Mucosa of descending colon (tissue), 3 donors: ENCODE measurements around the gene PKN2. TPM values are rescaled to one million over a fixed set of nuclear protein-coding genes. Genes with fewer than 3 reads are reported as not detected.

Experiments
- ATAC-seq: fragments of 200-7000 bp; cut with Tn5 transposase; one replicate; pipeline ENCODE4 v1.9.1; 2020; ENCODE audit warnings: mild to moderate bottlenecking, moderate library complexity
- DNase-seq, 3 donors: peaks; one replicate each; pipeline ENCODE4 v3.0.0-alpha.2; 2020
- H3K36me3 ChIP-seq: fragments of 200-600 bp; one replicate; pipeline ENCODE4 v1.8.0; 2021; ENCODE audit warnings: low read depth, mild to moderate bottlenecking
- H3K4me1 ChIP-seq: fragments of 200-600 bp; one replicate; pipeline ENCODE4 v1.8.0; 2021; ENCODE audit warnings: low read depth, mild to moderate bottlenecking
- H3K4me3 ChIP-seq: fragments of 200-600 bp; one replicate; pipeline ENCODE4 v1.8.0; 2021; ENCODE audit warnings: mild to moderate bottlenecking
- H3K9me3 ChIP-seq: fragments of 200-600 bp; one replicate; pipeline ENCODE4 v1.8.0; 2021; ENCODE audit warnings: mild to moderate bottlenecking
- CTCF ChIP-seq: fragments of 200-600 bp; IDR thresholded peaks from one replicate; pipeline ENCODE4 v1.8.0; 2022; ENCODE audit warnings: antibody characterized with exemption, mild to moderate bottlenecking
- intact Hi-C, 2 donors: fragments of 100-400 bp; cut with DNase I in 1 of 2; cut with micrococcal nuclease in 1 of 2; formaldehyde crosslinking; loops; one replicate each; pipeline versions ENCODE4 v1.11.0 to v1.11.1; 2022; cut with DNase I, micrococcal nuclease
- total RNA-seq, 3 donors: library from RNA; stranded (reverse); fragmentation: NEBNext Ultra II Directional in 2 of 3; extraction: Animal tissue kit (Norgen Biotek cat#: 25700) in 2 of 3; gene quantifications; one replicate each; pipeline versions ENCODE4 v1.2.1 to v1.2.4, GENCODE V29; 2021 to 2023
- donor health status: DM: no; HTN: no; CAD: no; lungs with moderate emphysema.
- donor health status: DM: no; HTN: no; CAD: no.
- donor health status: DM: no; HTN: yes; CAD: no.

PKN2 gene
- total RNA-seq, 3 donors from 2014 or later, result 54.6 to 81.9 (median 58.0) TPM

DNA sequence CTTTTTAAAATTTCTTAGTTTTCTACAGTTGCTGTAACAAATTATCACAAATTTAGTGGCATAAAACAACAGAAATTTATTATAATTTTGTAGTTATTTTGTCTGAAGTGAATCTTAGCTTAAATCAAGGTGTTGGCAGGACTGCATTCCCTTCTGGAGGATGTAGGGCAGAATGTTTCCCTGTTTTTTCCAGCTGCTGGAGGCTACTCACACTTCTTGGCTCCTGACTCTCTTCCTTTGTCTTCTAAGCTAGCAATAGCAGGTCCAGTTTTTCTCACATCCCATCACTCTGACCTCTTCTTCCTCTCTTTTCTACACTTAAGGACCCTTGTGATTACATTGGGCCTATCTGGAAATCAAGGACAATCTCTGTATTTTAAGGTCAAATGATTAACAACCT lies 84.1 kb downstream of the PKN2 start:
- ATAC-seq (no peak), DNase-seq (no peak)
- Histone ChIP-seq H3K4me1 (no peaks in the 10 kb centered on the region), H3K4me3 (no peak overlapping the region), H3K9me3 (no peaks in the 10 kb centered on the region), H3K36me3 (peaks cover 4% of the 10 kb centered on the region)
- no peak for TF ChIP-seq CTCF
- intact Hi-C loops, result no loop called here

- H3K4me3 ChIP-seq, result no peak overlapping the region
- ATAC-seq (peak; percentile 72), DNase-seq (no peak)
- H3K36me3 ChIP-seq, result peaks cover 4% of the 10 kb centered on the region
- intact Hi-C loops, result no loop called here
- no peaks in the 10 kb centered on the region for H3K9me3 ChIP-seq
- no peak for TF ChIP-seq CTCF
- H3K4me1 ChIP-seq, result peaks cover 6% of the 10 kb centered on the region
Observed at GRCh38 chr1:88768816-88769215, 84.7 kb downstream of the PKN2 start.

DNA sequence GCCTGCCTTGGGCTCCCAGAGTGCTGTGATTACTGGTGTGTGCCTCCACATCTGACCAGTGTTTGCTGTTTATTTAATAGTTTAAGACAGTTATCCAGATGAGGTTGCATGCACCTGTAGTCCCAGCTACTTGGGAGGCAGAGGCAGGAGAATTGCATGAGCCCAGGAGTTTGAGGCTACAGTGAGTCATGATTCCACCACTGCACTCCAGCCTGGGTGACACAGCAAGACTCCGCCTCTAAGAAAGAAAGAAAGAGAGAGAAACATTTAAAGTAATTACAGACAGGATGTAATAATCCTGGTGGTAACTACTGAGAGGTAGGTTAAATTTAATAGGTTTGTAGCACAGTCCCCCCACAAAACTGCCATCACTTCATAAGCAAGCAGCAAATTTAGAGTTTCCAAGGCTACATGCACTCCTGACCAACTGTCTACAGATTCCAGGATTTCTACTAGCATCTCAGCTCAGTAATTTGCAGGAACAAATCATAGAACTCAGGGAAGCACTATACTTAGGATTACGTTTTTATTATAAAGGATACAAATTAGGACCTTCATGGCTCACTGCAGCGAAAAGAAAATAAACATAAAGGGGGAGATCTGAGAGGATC lies 89.6 kb downstream of the PKN2 start:
- DNase-seq (peak in 2 of 3 donors; percentile 18 to 28), ATAC-seq (peak; percentile 73)
- intact Hi-C loops, result no loop called here
- Histone ChIP-seq H3K4me3 (no peak overlapping the region), H3K36me3 (peaks cover 4% of the 10 kb centered on the region), H3K9me3 (no peaks in the 10 kb centered on the region), H3K4me1 (peaks cover 17% of the 10 kb centered on the region)
- TF ChIP-seq CTCF, result no peak

GRCh38 chr1:88774151-88774556 lies 90.1 kb downstream of the PKN2 start:
- peaks cover 17% of the 10 kb centered on the region for H3K4me1 ChIP-seq
- peak; percentile 97 for ATAC-seq
- no peaks in the 10 kb centered on the region for H3K9me3 ChIP-seq
- no peak for TF ChIP-seq CTCF
- peaks cover 4% of the 10 kb centered on the region for H3K36me3 ChIP-seq
- H3K4me3 ChIP-seq, result no peak overlapping the region
- peak in 2 of 3 donors; percentile 40 to 75 for DNase-seq
- intact Hi-C loops, result no loop called here

DNA sequence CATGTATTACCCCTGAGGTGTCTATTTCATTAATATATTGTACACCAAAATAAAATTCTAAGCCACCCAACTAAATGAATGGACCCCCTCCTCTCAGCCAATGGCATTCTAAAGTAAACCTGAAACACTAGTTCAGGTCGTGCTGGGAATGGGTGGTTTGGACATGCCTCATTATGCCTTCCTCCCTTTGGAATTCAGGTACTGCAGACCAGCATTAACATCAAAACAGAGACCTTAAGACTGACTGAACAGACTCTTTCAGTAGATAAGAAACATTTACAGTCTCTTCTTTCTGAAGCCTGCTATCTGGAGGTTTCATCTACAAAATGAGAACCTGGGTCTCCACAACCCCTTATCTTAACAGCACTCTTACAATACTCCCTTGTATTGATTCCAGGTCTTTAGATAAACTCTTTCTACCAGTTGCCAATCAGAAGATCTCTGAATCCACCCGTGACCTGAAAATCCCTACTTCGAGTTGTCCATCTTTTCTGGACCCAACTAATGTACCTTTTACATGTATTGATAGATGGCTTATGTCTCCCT lies 93.6 kb downstream of the PKN2 start:
- no peak for TF ChIP-seq CTCF
- no peak for ATAC-seq
- intact Hi-C loops, result no loop called here
- DNase-seq, result no peak
- H3K36me3 ChIP-seq, result no peaks in the 10 kb centered on the region
- no peaks in the 10 kb centered on the region for H3K9me3 ChIP-seq
- H3K4me1 ChIP-seq, result peaks cover 17% of the 10 kb centered on the region
- H3K4me3 ChIP-seq, result no peak overlapping the region
